Colonic mucosa (tissue), 4 donors: ENCODE results near the gene RIPPLY1. TPM values are rescaled to one million over a fixed set of nuclear protein-coding genes. Genes with fewer than 3 reads are reported as not detected.

Source experiments
- DNase-seq: peaks from one replicate; pipeline ENCODE4 v3.0.0-alpha.2; 2020
- H3K27ac ChIP-seq: fragments of 200-600 bp; one replicate; pipeline ENCODE4 v1.8.0; 2021
- H3K27me3 ChIP-seq: fragments of 200-600 bp; one replicate; pipeline ENCODE4 v1.8.0; 2021
- H3K36me3 ChIP-seq: fragments of 200-600 bp; one replicate; pipeline ENCODE4 v1.8.0; 2021
- H3K4me1 ChIP-seq: fragments of 200-600 bp; one replicate; pipeline ENCODE4 v1.8.0; 2021; ENCODE audit warnings: mild to moderate bottlenecking
- H3K4me3 ChIP-seq: fragments of 200-600 bp; one replicate; pipeline ENCODE4 v1.8.0; 2021
- H3K9ac ChIP-seq, 2 donors: one replicate each; pipeline ENCODE4 v1.7.0; 2013; ENCODE audit warnings: control low read depth in 2 of 2, low read depth in 2 of 2, low read length in 2 of 2
- H3K9me3 ChIP-seq: fragments of 200-600 bp; one replicate; pipeline ENCODE4 v1.8.0; 2021
- intact Hi-C: fragments of 100-400 bp; cut with DNase I; formaldehyde crosslinking; loops from one replicate; pipeline ENCODE4 v1.14.1; 2022
- total RNA-seq, 2 donors: library from RNA; stranded (reverse); fragmentation: NEBNext Ultra II Directional in 1 of 2; extraction: Animal tissue kit (Norgen Biotek cat#: 25700) in 1 of 2; gene quantifications; one replicate each; pipeline ENCODE4 v1.2.1, GENCODE V29; 2021
- TF ChIP-seq, protein P1 (sequence below): fragments of 200-600 bp; IDR thresholded peaks from one replicate; pipeline ENCODE4 v1.8.0; 2022; ENCODE audit warnings: antibody characterized with exemption, mild to moderate bottlenecking
- donor health status: healthy.
- donor health status: DM: no; HTN: no; CAD: no.
- donor health status: DM: no; HTN: no; CAD: no.

The RIPPLY1 gene
- total RNA-seq, 2 donors from 2014 or later: not detected

DNA sequence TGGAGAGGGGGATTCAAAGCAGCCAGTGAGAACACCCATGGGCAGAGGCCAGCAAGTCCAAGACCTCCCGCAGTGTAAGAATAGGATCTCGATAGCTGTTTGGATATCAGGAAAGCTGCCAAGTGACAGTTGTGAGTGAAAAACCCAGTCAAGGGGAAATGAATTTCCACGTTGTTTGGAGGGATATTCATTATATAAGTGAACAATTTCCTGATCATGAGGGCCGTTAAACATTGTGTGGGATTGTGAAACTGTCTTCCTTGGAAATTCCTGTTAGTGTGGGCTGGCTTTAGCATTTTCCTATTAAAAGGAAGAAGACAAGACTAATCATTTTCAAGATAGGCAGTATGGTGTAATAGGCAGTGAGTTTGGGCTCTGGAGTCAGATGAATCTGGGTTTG lies 32.0 kb upstream of the RIPPLY1 start:
- H3K27me3 ChIP-seq: no peaks in the 10 kb centered on the region
- peaks cover 3% of the 10 kb centered on the region for H3K4me1 ChIP-seq
- DNase-seq: no peak
- TF ChIP-seq, protein P1, sequence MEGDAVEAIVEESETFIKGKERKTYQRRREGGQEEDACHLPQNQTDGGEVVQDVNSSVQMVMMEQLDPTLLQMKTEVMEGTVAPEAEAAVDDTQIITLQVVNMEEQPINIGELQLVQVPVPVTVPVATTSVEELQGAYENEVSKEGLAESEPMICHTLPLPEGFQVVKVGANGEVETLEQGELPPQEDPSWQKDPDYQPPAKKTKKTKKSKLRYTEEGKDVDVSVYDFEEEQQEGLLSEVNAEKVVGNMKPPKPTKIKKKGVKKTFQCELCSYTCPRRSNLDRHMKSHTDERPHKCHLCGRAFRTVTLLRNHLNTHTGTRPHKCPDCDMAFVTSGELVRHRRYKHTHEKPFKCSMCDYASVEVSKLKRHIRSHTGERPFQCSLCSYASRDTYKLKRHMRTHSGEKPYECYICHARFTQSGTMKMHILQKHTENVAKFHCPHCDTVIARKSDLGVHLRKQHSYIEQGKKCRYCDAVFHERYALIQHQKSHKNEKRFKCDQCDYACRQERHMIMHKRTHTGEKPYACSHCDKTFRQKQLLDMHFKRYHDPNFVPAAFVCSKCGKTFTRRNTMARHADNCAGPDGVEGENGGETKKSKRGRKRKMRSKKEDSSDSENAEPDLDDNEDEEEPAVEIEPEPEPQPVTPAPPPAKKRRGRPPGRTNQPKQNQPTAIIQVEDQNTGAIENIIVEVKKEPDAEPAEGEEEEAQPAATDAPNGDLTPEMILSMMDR: no peak
- H3K36me3 ChIP-seq: no peaks in the 10 kb centered on the region
- no peak overlapping the region for H3K9ac ChIP-seq
- no peak overlapping the region for H3K4me3 ChIP-seq
- no peak overlapping the region for H3K27ac ChIP-seq
- intact Hi-C loops: no loop called here
- no peaks in the 10 kb centered on the region for H3K9me3 ChIP-seq

DNA sequence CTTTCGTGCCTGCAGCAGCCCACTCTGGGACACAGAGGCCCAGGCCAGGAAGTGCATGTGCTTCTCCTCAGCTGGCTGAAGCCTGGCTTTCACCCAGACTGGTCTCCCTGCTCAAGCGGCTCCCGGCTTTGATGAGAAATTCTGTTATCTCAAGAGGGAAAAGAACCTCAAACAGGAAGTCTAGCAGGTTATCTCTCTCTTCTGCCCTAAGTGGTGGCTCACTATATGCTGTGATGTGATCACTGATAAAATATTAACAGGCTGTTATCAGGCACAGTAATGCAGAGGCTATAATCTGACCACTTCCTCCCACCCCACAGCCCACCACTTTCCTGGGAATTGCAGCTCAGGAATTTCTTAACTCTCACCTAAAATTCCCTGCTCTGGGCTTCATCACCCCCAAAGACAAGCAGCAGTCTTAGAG lies 30.4 kb upstream of the RIPPLY1 start:
- H3K4me3 ChIP-seq: no peak overlapping the region
- no peak overlapping the region for H3K9ac ChIP-seq
- intact Hi-C loops: no loop called here
- no peaks in the 10 kb centered on the region for H3K36me3 ChIP-seq
- no peak overlapping the region for H3K27ac ChIP-seq
- H3K4me1 ChIP-seq: peaks cover 3% of the 10 kb centered on the region
- peak; percentile 25 for DNase-seq
- no peaks in the 10 kb centered on the region for H3K27me3 ChIP-seq
- TF ChIP-seq, protein P1: no peak
- H3K9me3 ChIP-seq: no peaks in the 10 kb centered on the region

DNA sequence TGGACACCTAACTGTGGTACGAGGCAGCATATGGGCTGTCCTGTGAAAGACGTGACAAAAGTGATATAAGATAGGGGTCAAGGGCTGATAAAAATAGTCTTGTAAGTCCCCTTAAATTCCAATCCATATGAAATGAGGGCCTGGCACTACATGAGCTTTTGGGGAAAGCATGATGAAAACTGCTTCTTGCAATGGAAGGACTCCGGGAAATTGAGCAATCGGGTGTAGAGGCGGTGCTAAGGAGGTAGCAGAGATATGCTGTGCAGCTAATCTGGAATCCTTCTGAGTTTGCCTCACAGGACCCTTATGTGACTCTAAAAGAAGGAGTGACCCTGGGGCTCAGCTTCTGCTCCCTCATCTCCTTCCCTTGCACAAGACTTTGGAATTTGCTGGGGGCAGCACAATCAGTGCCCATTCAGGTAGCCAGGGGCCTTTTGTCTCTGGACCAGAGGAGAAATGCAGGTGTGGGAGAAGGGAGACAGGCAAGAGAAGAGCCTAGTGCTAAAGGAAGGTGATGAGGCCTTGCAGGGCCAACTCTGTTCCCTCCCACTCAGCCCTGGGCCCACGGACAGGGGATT lies 29.9 kb upstream of the RIPPLY1 start:
- Histone ChIP-seq H3K27me3 (no peaks in the 10 kb centered on the region), H3K9me3 (no peaks in the 10 kb centered on the region), H3K36me3 (no peaks in the 10 kb centered on the region), H3K9ac (no peak overlapping the region), H3K4me3 (no peak overlapping the region), H3K27ac (no peak overlapping the region), H3K4me1 (peaks cover 3% of the 10 kb centered on the region)
- intact Hi-C loops: no loop called here
- no peak for DNase-seq
- TF ChIP-seq, protein P1: no peak

DNA sequence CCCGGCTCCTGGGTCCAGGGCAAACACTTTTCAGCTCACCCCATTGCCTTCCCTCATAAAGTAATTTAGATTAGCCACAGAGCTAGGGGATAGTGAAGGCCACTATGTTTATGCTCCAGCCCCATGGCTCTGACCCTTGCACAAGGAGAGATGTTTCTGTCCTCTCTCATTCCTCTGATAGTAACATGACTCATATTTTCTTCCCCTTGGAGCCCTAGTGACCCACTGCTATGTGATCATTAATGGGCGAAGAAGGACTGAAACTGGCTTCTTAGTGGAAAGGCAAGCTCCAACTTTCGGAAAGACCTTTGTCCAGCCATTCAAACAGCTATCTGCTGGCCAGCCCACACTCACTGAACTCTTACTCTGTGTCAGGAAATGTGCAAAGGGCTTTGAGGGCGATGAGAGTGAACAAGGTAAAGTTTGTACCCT lies 29.4 kb upstream of the RIPPLY1 start:
- peaks cover 3% of the 10 kb centered on the region for H3K4me1 ChIP-seq
- intact Hi-C loops: no loop called here
- H3K27me3 ChIP-seq: no peaks in the 10 kb centered on the region
- no peak overlapping the region for H3K9ac ChIP-seq
- no peak overlapping the region for H3K27ac ChIP-seq
- H3K36me3 ChIP-seq: no peaks in the 10 kb centered on the region
- no peak overlapping the region for H3K4me3 ChIP-seq
- no peaks in the 10 kb centered on the region for H3K9me3 ChIP-seq
- TF ChIP-seq, protein P1: no peak
- no peak for DNase-seq

DNA sequence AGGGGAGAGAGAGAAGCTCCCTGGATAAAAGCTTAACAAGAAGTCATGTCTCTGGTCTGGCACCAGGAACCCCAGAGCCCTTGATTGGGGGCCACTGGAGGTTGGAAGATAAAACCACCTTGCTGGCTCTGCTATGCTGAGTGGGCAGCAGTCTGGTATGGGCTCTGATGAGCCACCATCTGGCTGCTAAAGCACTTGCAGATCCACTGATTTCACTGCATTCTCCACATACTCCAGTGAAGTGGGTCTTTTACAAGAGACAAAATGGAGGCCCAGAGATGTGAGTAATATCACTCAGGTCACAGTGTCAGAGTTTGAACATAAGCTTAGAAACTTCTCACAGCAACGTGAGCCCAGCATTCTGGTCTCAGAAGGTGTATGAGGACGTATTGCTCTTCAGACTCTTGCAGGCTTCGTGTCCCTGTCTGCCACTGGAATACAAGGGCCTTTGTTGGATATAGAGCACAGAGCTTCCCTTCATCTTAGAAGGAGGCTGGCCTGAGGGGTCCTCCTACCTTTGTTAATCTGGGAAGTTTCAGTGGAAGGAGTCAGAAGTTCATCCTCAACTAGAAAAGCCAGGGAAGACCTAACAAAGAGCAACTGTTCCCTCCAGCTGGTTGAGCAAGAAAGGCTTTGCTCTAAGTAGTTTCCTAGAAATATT lies 28.8 kb upstream of the RIPPLY1 start:
- Histone ChIP-seq H3K27ac (no peak overlapping the region), H3K9me3 (no peaks in the 10 kb centered on the region), H3K4me1 (peaks cover 3% of the 10 kb centered on the region), H3K4me3 (no peak overlapping the region), H3K36me3 (no peaks in the 10 kb centered on the region), H3K27me3 (no peaks in the 10 kb centered on the region), H3K9ac (no peak overlapping the region)
- DNase-seq: no peak
- intact Hi-C loops: no loop called here
- TF ChIP-seq, protein P1: no peak
